ENCODE data around the gene KDSR.

DNA sequence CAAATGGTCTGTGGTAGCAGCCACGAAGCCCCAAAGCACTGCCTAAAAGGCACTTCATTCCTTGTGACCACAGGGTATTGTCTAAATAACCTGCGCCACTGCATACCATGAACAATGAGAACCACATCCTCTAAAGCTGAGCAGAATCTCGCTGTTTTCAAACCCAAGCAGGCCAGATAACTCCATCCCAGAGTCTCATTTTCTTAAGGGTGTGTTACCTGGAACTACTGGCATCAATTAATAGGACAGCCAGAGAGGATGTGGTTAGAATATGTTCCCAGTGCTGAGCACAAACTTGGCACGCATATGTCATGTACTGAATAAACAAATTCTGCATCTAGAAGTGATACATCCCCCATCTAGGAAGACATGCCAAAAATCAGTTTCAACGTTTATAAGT is 42.3 kb upstream of the KDSR start:
- no peak for TF ChIP-seq FOXM1 (IDR thresholded peaks at IDR 0.05; ENCODE audit: borderline replicate concordance)
- no peak for TF ChIP-seq ARNT (IDR thresholded peaks at IDR 0.05)
- TF ChIP-seq FOXA1 (IDR thresholded peaks at IDR 0.05), result no peak
- TF ChIP-seq SUZ12 (IDR thresholded peaks at IDR 0.05), result no peak
- TF ChIP-seq LEF1 (IDR thresholded peaks at IDR 0.05; ENCODE audit: borderline replicate concordance), result no peak
- no peak for TF ChIP-seq NFRKB (IDR thresholded peaks at IDR 0.05)
- TF ChIP-seq SP1 (IDR thresholded peaks at IDR 0.05), result no peak
- no peak for TF ChIP-seq TARDBP (IDR thresholded peaks at IDR 0.05)
- no peak for TF ChIP-seq BHLHE40 (IDR thresholded peaks at IDR 0.05; ENCODE audit: borderline replicate concordance)
- no peak for TF ChIP-seq FOXK2 (IDR thresholded peaks at IDR 0.05)
- TF ChIP-seq, protein P1, sequence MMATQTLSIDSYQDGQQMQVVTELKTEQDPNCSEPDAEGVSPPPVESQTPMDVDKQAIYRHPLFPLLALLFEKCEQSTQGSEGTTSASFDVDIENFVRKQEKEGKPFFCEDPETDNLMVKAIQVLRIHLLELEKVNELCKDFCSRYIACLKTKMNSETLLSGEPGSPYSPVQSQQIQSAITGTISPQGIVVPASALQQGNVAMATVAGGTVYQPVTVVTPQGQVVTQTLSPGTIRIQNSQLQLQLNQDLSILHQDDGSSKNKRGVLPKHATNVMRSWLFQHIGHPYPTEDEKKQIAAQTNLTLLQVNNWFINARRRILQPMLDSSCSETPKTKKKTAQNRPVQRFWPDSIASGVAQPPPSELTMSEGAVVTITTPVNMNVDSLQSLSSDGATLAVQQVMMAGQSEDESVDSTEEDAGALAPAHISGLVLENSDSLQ (IDR thresholded peaks at IDR 0.05), result no peak

All from HEK293T (cell line).